ENCODE data around the gene STAM2. TPM values are rescaled to one million over a fixed set of nuclear protein-coding genes. Genes with fewer than 3 reads are reported as not detected.
"Not testable (repeated sequence)": the region's sequence is repeated elsewhere in the genome, so short reads cannot be mapped to it uniquely, and the experiment has no call there.

STAM2 gene
- total RNA-seq, 1 donor from 2014 or later, result 48.2 TPM

GRCh38 chr2:152172201-152172785 lies 3.3 kb downstream of the STAM2 start:
- DNase-seq (ENCODE audit: low spot score), result not testable (repeated sequence)

GRCh38 chr2:152171718-152172117 lies 3.8 kb downstream of the STAM2 start:
- peak; percentile 62 for DNase-seq (ENCODE audit: low spot score)

GRCh38 chr2:152169158-152169557 lies 6.4 kb downstream of the STAM2 start:
- DNase-seq (ENCODE audit: low spot score), result not testable (repeated sequence)

- not testable (repeated sequence) for DNase-seq (ENCODE audit: low spot score)
Observed at GRCh38 chr2:152167470-152167869, 8.1 kb downstream of the STAM2 start.

- no peak for DNase-seq (ENCODE audit: low spot score)
Observed at GRCh38 chr2:152167065-152167464, 8.5 kb downstream of the STAM2 start.

GRCh38 chr2:152166633-152167032 lies 8.9 kb downstream of the STAM2 start:
- DNase-seq (ENCODE audit: low spot score), result peak; percentile 37

- no peak for DNase-seq (ENCODE audit: low spot score)
Observed at GRCh38 chr2:152165780-152166179, 9.8 kb downstream of the STAM2 start.

- no peak for DNase-seq (ENCODE audit: low spot score)
Observed at GRCh38 chr2:152165306-152165705, 10.3 kb downstream of the STAM2 start.

GRCh38 chr2:152163669-152164068 lies 11.9 kb downstream of the STAM2 start:
- DNase-seq (ENCODE audit: low spot score), result peak; percentile 52

GRCh38 chr2:152162141-152162540 lies 13.4 kb downstream of the STAM2 start:
- DNase-seq (ENCODE audit: low spot score), result no peak

- DNase-seq (ENCODE audit: low spot score), result no peak
Observed at GRCh38 chr2:152161598-152161997, 14.0 kb downstream of the STAM2 start.

GRCh38 chr2:152160378-152160777 lies 15.2 kb downstream of the STAM2 start:
- not testable (repeated sequence) for DNase-seq (ENCODE audit: low spot score)

GRCh38 chr2:152157253-152157652 lies 18.3 kb downstream of the STAM2 start:
- DNase-seq (ENCODE audit: low spot score), result no peak

GRCh38 chr2:152155209-152155608 lies 20.4 kb downstream of the STAM2 start:
- no peak for DNase-seq (ENCODE audit: low spot score)

GRCh38 chr2:152154462-152154861 lies 21.1 kb downstream of the STAM2 start:
- no peak for DNase-seq (ENCODE audit: low spot score)

GRCh38 chr2:152134488-152135280 lies 40.9 kb downstream of the STAM2 start:
- DNase-seq (ENCODE audit: low spot score), result peak; percentile 87

- peak; percentile 29 for DNase-seq (ENCODE audit: low spot score)
Observed at GRCh38 chr2:152132306-152132705, 43.3 kb downstream of the STAM2 start.

GRCh38 chr2:152127628-152128027 lies 47.9 kb downstream of the STAM2 start:
- DNase-seq (ENCODE audit: low spot score), result peak; percentile 14

- no peak for DNase-seq (ENCODE audit: low spot score)
Observed at GRCh38 chr2:152126664-152127063, 48.9 kb downstream of the STAM2 start.

- peak; percentile 24 for DNase-seq (ENCODE audit: low spot score)
Observed at GRCh38 chr2:152122161-152122560, 53.4 kb downstream of the STAM2 start.

GRCh38 chr2:152120430-152120829 lies 55.1 kb downstream of the STAM2 start:
- DNase-seq (ENCODE audit: low spot score), result no peak

- DNase-seq (ENCODE audit: low spot score), result peak; percentile 40
Observed at GRCh38 chr2:152115952-152116351, 59.6 kb downstream of the STAM2 start.

GRCh38 chr2:152114366-152114765 lies 61.2 kb downstream of the STAM2 start:
- DNase-seq (ENCODE audit: low spot score), result no peak
